Measurements from ENCODE around the gene ACAA1. TPM values are rescaled to one million over a fixed set of nuclear protein-coding genes. Genes with fewer than 3 reads are reported as not detected.

Gene ACAA1
- total RNA-seq, 1 experiment from 2014 or later, result 76.4 TPM

- Histone ChIP-seq H3K27ac (ENCODE audit: low read length) (no peak overlapping the region), H3F3A (ENCODE audit: low read length, unreplicated experiment) (no peaks in the 10 kb centered on the region), H3K27me3 (ENCODE audit: low read length) (peaks cover 35% of the 10 kb centered on the region; the same call in 1 of the 2 replicates), H3K36me3 (ENCODE audit: low read depth, low read length) (no peaks in the 10 kb centered on the region), H2AFZ (ENCODE audit: low read length) (no peak overlapping the region), H3K4me2 (ENCODE audit: low read length) (no peak overlapping the region), H3K9me3 (ENCODE audit: low read length) (no peaks in the 10 kb centered on the region), H3K9ac (ENCODE audit: low read length) (no peak overlapping the region), H3K4me3 (ENCODE audit: low read length) (no peak overlapping the region), H3K79me2 (ENCODE audit: low read length) (no peaks in the 10 kb centered on the region), H3K9me2 (replicated peaks; ENCODE audit: low read length) (no peaks in the 10 kb centered on the region), H3K4me1 (ENCODE audit: insufficient read depth, low read length) (no peaks in the 10 kb centered on the region), H4K20me1 (ENCODE audit: low read length) (no peaks in the 10 kb centered on the region)
- BruUV-seq (replicated peaks), result no TSS peak
- POLR2A ChIA-PET (ENCODE audit: unreplicated experiment), result no interaction called here
- TF ChIP-seq EZH2phosphoT487 (IDR thresholded peaks at IDR 0.05; ENCODE audit: borderline replicate concordance, low read length) (no peak), EZH2 (IDR thresholded peaks at IDR 0.05; ENCODE audit: low read length, unreplicated experiment) (no peak), CTCF (conservative IDR thresholded peaks at IDR 0.05; ENCODE audit: low read depth, low read length) (no peak)
- intact Hi-C loops (cut with micrococcal nuclease), result no loop called here
- ATAC-seq (no peak), DNase-seq (no peak)
- CTCF ChIA-PET, result no interaction called here
Measured at GRCh38 chr3:38094999-38095398, 41.9 kb downstream of the ACAA1 start.

GRCh38 chr3:38090453-38090852 lies 46.5 kb downstream of the ACAA1 start:
- intact Hi-C loops (cut with micrococcal nuclease), result no loop called here
- Histone ChIP-seq H3K27ac (ENCODE audit: low read length) (no peak overlapping the region), H2AFZ (ENCODE audit: low read length) (no peak overlapping the region), H3K79me2 (ENCODE audit: low read length) (no peaks in the 10 kb centered on the region), H3K4me3 (ENCODE audit: low read length) (no peak overlapping the region), H3K9ac (ENCODE audit: low read length) (no peak overlapping the region), H3K9me2 (replicated peaks; ENCODE audit: low read length) (no peaks in the 10 kb centered on the region), H3K27me3 (ENCODE audit: low read length) (peaks cover 33% of the 10 kb centered on the region; the same call in 1 of the 2 replicates), H4K20me1 (ENCODE audit: low read length) (no peaks in the 10 kb centered on the region), H3K9me3 (ENCODE audit: low read length) (no peaks in the 10 kb centered on the region), H3K4me1 (ENCODE audit: insufficient read depth, low read length) (no peaks in the 10 kb centered on the region), H3K36me3 (ENCODE audit: low read depth, low read length) (no peaks in the 10 kb centered on the region), H3K4me2 (ENCODE audit: low read length) (no peak overlapping the region), H3F3A (ENCODE audit: low read length, unreplicated experiment) (no peaks in the 10 kb centered on the region)
- ChIA-PET POLR2A (ENCODE audit: unreplicated experiment) (no interaction called here), CTCF (no interaction called here)
- no TSS peak for BruUV-seq (replicated peaks)
- no peak for TF ChIP-seq EZH2 (IDR thresholded peaks at IDR 0.05; ENCODE audit: low read length, unreplicated experiment)
- no peak for TF ChIP-seq CTCF (conservative IDR thresholded peaks at IDR 0.05; ENCODE audit: low read depth, low read length)
- no peak for TF ChIP-seq EZH2phosphoT487 (IDR thresholded peaks at IDR 0.05; ENCODE audit: borderline replicate concordance, low read length)
- DNase-seq (no peak), ATAC-seq (no peak)

GRCh38 chr3:38089163-38089562 lies 47.8 kb downstream of the ACAA1 start:
- intact Hi-C loops (cut with micrococcal nuclease), result no loop called here
- peaks cover 7% of the 10 kb centered on the region for H3F3A ChIP-seq (ENCODE audit: low read length, unreplicated experiment)
- no peak overlapping the region for H3K4me3 ChIP-seq (ENCODE audit: low read length)
- no peaks in the 10 kb centered on the region for H3K79me2 ChIP-seq (ENCODE audit: low read length)
- H3K36me3 ChIP-seq (ENCODE audit: low read depth, low read length), result no peaks in the 10 kb centered on the region
- no peak overlapping the region for H3K27ac ChIP-seq (ENCODE audit: low read length)
- H3K27me3 ChIP-seq (ENCODE audit: low read length), result peaks cover 23% of the 10 kb centered on the region; the same call in 1 of the 2 replicates
- H4K20me1 ChIP-seq (ENCODE audit: low read length), result no peaks in the 10 kb centered on the region
- no peaks in the 10 kb centered on the region for H3K9me2 ChIP-seq (replicated peaks; ENCODE audit: low read length)
- no TSS peak for BruUV-seq (replicated peaks)
- TF ChIP-seq CTCF (conservative IDR thresholded peaks at IDR 0.05; ENCODE audit: low read depth, low read length) (no peak), EZH2 (IDR thresholded peaks at IDR 0.05; ENCODE audit: low read length, unreplicated experiment) (no peak), EZH2phosphoT487 (IDR thresholded peaks at IDR 0.05; ENCODE audit: borderline replicate concordance, low read length) (no peak)
- DNase-seq (no peak), ATAC-seq (no peak)
- no peak overlapping the region for H3K9ac ChIP-seq (ENCODE audit: low read length)
- POLR2A ChIA-PET (ENCODE audit: unreplicated experiment), result no interaction called here
- no peak overlapping the region for H3K4me2 ChIP-seq (ENCODE audit: low read length)
- H3K4me1 ChIP-seq (ENCODE audit: insufficient read depth, low read length), result no peaks in the 10 kb centered on the region
- no peak overlapping the region for H2AFZ ChIP-seq (ENCODE audit: low read length)
- H3K9me3 ChIP-seq (ENCODE audit: low read length), result no peaks in the 10 kb centered on the region
- CTCF ChIA-PET, result no interaction called here

Measured in PC-3 (cell line).